Liver (tissue), 3 donors: ENCODE results near the gene PISD.
A peak's percentile ranks its signal among the peaks of the same experiment; 100 is the strongest.

Source experiments
- NR2F2 ChIP-seq: IDR thresholded peaks from 2 replicates; pipeline ENCODE4 v1.6.1; 2016; ENCODE audit warnings: antibody characterized with exemption
- RXRA ChIP-seq, 2 donors: IDR thresholded peaks; 2 replicates each; pipeline ENCODE4 v1.6.1; 2017 to 2018; ENCODE audit warnings: antibody characterized with exemption in 2 of 2, mild to moderate bottlenecking in 1 of 2
- SP1 ChIP-seq: IDR thresholded peaks from 2 replicates; pipeline ENCODE4 v1.6.1; 2018; ENCODE audit warnings: antibody characterized with exemption, mild to moderate bottlenecking
- TF ChIP-seq, protein P1 (sequence below): fragments of 150-350 bp; IDR thresholded peaks from 2 replicates; pipeline ENCODE4 v1.5.1; 2017; ENCODE audit warnings: improper control_type of control experiment, low read depth, low read length; ENCODE audit not compliant: missing input control
- TF ChIP-seq, protein P2 (sequence below): IDR thresholded peaks from 2 replicates; pipeline ENCODE4 v1.6.1; 2016; ENCODE audit warnings: antibody characterized with exemption
- donor health status: healthy.
- donor health status: healthy.

DNA sequence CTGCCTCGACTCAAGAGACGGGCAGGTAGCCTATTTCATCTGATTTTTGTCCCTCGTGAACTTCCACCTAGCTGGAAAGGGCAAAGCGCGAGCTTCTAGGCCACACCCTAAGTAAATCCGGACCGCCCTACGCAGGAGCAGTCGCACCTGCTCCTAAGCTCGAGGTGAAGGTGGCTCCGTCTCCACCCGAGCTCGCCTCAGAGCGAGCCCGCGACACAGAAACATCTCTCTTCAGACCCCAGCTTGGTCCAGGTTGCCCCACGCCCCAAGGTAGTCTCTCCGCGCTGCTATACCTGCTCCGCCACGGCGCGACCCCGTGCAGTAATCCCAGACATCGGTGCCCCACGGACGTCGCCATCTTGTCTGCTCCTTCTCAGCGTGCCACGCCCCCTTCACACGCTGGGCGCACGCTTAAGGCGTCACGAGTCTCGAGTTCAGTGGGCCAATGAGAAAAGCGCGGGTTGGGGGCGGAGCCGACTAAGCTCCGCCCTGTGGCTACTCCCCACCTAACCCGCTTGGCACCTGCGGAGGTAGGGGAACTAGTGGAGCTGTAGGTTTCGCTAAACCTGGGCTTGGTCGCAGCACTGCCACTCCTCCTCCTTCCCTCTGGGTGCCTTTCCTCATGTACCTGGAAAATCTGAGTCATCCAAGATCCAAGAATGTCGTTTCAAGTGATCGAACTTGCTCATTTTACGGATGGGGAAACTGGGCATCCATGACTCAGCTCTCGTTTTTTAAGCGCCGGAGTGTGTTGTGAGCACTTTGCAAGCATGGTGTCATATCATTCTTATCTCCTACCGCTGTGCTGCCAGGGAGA lies at the start of gene PISD:
- TF ChIP-seq, protein P1, sequence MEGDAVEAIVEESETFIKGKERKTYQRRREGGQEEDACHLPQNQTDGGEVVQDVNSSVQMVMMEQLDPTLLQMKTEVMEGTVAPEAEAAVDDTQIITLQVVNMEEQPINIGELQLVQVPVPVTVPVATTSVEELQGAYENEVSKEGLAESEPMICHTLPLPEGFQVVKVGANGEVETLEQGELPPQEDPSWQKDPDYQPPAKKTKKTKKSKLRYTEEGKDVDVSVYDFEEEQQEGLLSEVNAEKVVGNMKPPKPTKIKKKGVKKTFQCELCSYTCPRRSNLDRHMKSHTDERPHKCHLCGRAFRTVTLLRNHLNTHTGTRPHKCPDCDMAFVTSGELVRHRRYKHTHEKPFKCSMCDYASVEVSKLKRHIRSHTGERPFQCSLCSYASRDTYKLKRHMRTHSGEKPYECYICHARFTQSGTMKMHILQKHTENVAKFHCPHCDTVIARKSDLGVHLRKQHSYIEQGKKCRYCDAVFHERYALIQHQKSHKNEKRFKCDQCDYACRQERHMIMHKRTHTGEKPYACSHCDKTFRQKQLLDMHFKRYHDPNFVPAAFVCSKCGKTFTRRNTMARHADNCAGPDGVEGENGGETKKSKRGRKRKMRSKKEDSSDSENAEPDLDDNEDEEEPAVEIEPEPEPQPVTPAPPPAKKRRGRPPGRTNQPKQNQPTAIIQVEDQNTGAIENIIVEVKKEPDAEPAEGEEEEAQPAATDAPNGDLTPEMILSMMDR = no peak
- TF ChIP-seq, protein P2, sequence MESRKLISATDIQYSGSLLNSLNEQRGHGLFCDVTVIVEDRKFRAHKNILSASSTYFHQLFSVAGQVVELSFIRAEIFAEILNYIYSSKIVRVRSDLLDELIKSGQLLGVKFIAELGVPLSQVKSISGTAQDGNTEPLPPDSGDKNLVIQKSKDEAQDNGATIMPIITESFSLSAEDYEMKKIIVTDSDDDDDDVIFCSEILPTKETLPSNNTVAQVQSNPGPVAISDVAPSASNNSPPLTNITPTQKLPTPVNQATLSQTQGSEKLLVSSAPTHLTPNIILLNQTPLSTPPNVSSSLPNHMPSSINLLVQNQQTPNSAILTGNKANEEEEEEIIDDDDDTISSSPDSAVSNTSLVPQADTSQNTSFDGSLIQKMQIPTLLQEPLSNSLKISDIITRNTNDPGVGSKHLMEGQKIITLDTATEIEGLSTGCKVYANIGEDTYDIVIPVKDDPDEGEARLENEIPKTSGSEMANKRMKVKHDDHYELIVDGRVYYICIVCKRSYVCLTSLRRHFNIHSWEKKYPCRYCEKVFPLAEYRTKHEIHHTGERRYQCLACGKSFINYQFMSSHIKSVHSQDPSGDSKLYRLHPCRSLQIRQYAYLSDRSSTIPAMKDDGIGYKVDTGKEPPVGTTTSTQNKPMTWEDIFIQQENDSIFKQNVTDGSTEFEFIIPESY = peak; percentile 82
- TF ChIP-seq NR2F2 = peak; percentile 59
- TF ChIP-seq SP1 = peak; percentile 94
- TF ChIP-seq RXRA (IDR thresholded peaks at IDR 0.05) = peak; percentile 84 to 91
